Sciatic nerve (tissue), 2 donors: Measurements from ENCODE around the gene BRINP1. TPM values are rescaled to one million over a fixed set of nuclear protein-coding genes. Genes with fewer than 3 reads are reported as not detected.

Experiments used
- ATAC-seq: fragments of 200-7000 bp; cut with Tn5 transposase; one replicate; pipeline ENCODE4 v1.9.1; 2020; ENCODE audit warnings: mild to moderate bottlenecking, moderate library complexity
- DNase-seq: peaks from one replicate; pipeline ENCODE4 v3.0.0-alpha.2; 2020; ENCODE audit warnings: low spot score
- intact Hi-C: fragments of 100-400 bp; cut with DNase I; formaldehyde crosslinking; loops from one replicate; pipeline ENCODE4 v1.14.2; 2022
- total RNA-seq: library from RNA; stranded (reverse); fragmentation: NEBNext Ultra II Directional; extraction: Animal tissue kit (Norgen Biotek cat#: 25700); gene quantifications from one replicate; pipeline ENCODE4 v1.2.1, GENCODE V29; 2021
- donor health status: DM: no; HTN: no; CAD: no.
- donor health status: DM: no; HTN: no; CAD: no.

Gene BRINP1
- total RNA-seq: not detected

DNA sequence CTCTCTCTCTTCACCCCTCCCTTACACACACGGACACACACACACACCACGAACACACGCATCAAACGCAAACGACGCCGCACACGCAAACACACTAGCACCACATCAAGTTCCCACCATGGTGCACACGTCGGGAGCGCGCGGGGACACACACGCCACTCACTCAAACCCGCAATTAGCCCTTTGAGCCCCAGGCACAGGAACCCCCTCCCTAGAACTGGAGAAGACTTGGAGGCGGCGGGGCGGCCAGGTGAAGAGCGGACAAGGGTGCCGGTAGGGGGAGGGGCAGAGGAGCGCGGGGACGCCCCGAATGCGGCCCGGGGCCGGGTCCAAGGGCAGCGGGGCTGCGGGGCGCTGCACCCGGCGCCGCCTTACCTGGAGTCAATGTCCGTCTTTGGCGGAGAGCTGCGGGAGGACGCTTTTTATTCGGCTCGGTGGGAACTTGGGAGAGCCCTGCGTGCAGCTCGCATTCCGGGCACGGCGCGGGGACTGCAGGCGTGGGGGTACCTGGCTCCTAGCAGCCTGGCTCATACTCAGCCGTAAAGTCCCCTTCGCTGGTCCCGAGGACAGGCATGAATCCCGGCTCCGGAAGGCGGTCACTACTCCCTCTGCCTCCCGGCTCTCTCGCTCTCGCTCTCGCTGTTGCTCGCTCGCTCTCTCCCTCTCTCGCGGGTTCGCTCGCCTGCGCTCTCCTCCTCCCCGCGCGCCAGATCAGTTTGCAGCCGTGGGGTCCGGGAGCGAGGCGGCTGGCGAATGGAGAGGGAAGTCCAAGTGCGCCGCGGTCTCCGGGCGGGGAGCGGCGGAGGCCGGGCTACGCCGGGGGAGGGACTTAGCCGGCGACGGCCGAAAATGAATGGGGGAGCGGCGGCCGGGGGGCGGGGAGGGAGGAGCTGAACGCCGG lies at the start of gene BRINP1:
Gene BRINP1 (minus strand): TSS at position 755 of the 901 bp plus-strand sequence. CDS start 56,080 bp downstream, outside the sequence.
- DNase-seq (no peak), ATAC-seq (no peak)
- intact Hi-C loops: no loop called here

DNA sequence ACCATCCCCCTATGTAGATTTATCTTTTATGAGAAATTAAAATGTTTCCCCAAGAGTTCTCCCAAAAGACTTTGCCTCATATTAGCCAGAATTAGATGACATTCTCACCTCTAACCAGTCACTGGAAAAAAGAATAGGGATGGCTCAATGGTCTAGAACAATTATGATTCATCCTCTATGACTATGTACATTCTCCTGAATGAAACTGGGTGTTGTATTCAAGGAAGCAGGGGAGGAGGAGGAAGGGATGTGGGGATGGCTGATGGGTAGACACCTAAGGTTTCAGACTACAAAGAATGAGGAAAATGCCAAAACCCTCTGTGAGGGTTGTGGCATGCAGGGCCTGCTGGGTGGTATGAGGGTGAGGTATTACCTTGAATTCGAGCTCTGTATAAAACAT lies 49.5 kb upstream of the BRINP1 start:
- no peak for ATAC-seq
- DNase-seq: no peak
- intact Hi-C loops: no loop called here

GRCh38 chr9:119416793-119417192 lies 47.6 kb upstream of the BRINP1 start:
- intact Hi-C loops: no loop called here
- ATAC-seq (no peak), DNase-seq (no peak)

DNA sequence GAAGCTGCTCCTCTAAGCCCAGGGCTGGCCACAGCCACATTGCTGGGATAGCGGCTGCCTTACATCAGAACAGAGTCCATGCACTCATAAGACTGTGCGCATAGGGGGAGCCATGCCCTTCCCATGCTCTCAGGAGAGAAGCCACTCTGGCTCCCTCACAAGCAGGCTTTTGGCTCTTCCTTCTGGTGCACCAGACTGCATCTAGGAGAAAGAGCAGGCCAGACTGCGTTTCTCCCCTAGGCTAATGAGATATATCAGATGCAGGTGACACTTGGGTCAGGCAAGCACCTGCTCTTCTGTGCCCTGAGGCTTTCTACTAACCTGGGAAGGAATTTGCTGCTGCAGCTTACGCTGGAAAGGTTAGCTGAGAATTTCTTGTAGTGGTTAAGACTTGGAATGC lies 43.2 kb upstream of the BRINP1 start:
- ATAC-seq (no peak), DNase-seq (no peak)
- intact Hi-C loops: no loop called here

GRCh38 chr9:119409552-119409951 lies 40.3 kb upstream of the BRINP1 start:
- ATAC-seq (no peak), DNase-seq (no peak)
- intact Hi-C loops: no loop called here

DNA sequence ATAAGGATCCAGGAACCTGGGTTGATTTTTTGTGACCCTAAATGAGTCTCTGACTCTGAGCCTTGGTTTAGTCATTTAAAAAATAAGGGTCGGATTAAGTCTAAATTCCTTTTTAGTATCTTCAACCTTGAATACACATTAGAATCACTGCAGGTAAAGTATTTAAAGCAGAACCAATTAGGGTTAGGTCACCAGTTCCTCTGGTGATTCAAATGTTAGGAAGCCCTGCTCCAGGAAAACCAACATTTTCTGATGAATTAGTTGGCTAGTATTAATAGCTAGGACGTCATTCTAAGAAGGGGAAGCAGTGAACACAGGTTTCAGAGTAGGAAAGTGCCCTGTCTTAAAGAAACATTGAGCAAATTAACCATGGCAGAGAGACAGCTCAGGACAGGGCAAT lies 31.4 kb upstream of the BRINP1 start:
- ATAC-seq (no peak), DNase-seq (no peak)
- intact Hi-C loops: no loop called here

DNA sequence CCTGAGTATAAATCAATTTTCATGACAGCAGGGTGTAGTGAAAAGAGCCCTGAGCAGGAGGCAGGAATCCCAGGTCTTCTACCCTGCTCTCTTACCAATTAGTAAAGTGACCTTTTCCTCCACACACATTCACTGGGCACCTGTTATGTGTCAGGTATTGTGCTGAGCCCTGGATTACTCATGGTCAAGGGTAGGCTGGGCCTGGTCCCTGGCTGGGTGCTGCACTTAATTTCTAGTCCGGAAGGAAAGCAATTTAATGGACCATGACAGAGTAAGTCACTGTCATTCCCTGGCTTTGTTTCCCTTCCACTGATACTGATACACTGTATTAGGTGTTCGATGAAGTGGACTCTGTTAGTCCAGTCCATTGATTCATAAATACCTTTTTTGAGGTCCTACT lies 29.1 kb upstream of the BRINP1 start:
- no peak for DNase-seq
- intact Hi-C loops: no loop called here
- ATAC-seq: no peak

GRCh38 chr9:119391878-119392277 lies 22.6 kb upstream of the BRINP1 start:
- no peak for ATAC-seq
- intact Hi-C loops: no loop called here
- DNase-seq: no peak

DNA sequence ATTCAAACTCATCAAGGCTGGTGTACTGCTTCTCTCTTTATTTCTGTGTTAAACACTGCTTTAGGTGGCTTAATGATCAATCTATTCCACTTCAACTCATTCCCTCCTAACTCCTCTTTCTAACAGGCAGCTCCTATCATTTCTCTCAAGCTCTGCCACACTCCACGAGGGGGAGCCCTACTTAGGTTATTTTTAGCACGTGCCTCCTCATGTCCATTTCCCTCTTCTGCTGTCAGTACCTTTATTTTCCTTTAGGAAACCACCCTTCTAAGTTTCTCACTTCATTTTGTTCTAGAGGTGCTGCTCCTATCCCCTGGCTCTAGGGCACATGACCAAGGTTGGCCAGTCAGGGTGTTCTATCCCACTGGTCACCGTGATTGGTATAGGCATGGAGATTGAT lies 6.7 kb upstream of the BRINP1 start:
- intact Hi-C loops: no loop called here
- ATAC-seq (no peak), DNase-seq (no peak)

DNA sequence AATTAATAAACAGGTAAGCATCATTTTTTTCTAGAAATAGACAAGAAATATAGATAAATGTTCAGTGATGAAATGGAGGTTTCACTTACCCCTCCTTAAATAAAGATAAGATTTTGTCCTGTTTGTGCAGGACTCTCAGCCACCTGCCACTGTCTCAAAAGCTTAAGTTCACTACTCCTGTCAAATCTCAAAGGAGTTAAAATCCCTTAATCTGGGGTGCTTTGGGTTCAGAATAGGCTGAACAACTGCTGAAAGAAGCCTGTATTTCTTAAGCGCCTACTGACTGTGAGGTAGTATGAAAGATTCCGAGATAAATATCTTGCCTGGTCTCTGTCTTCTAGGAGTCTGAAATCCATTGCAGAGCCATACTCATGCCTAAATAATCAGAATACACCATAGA lies 3.7 kb upstream of the BRINP1 start:
- ATAC-seq: no peak
- intact Hi-C loops: no loop called here
- DNase-seq: no peak

GRCh38 chr9:119370816-119371215 lies 1.6 kb upstream of the BRINP1 start:
- DNase-seq: peak; percentile 60
- ATAC-seq: no peak
- intact Hi-C loops: no loop called here

DNA sequence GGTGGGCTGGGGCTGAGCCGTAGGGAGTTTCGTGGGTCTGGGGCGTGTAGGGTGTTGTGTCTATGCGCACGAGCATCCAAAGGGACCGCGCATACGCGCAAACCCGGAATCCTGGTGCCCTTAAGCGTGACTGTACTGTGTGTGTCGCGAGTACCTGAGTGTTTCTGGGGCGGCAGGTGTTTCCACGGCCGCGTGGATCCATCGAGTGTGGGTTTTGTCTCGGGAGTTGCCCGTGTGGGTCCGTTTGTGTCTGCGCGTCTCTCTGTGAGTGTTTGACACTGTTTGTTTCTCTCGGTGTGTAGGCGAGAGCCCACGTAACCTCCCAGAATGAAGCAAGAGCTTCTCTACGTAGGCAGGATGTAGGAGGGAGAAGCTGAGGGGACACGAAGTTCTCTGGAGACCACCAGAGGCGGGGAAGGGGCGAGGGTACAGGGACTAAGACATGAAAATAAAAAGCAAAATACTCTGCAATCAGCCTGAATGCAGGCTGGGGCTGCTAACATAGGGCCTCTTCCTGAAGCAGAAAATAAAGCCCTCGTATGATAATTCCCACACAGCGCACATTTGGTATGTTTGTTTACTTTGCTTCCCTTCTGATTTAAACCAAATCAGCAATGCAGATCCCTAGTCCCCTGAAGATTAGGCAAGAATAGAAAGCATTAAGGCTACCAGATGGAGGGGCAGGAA lies 588 bp upstream of the BRINP1 start:
- DNase-seq: no peak
- intact Hi-C loops: no loop called here
- no peak for ATAC-seq

- DNase-seq (no peak), ATAC-seq (no peak)
- intact Hi-C loops: no loop called here
These were observed 1.1 kb downstream of the BRINP1 start for GRCh38 chr9:119368179-119368578.

DNA sequence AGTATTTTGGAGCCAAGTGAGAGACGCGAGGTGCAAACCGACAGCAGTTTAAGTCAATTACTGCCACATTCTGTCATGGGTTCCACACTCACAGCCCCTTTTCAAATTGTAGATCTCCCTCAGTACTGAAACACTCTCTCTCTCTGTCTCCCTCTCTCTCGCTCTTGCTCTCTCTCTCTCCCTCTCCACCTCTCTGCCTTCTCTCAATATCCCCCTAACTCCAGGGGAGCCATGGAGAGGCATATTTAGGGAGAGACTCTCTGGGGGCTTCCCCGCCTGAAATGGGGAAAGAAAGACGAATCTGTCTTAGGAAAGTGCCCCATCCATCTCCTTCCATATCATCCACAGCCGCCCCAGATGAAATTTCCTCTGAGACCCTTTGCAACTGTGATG lies 1.6 kb downstream of the BRINP1 start:
- intact Hi-C loops: no loop called here
- ATAC-seq: no peak
- DNase-seq: no peak

DNA sequence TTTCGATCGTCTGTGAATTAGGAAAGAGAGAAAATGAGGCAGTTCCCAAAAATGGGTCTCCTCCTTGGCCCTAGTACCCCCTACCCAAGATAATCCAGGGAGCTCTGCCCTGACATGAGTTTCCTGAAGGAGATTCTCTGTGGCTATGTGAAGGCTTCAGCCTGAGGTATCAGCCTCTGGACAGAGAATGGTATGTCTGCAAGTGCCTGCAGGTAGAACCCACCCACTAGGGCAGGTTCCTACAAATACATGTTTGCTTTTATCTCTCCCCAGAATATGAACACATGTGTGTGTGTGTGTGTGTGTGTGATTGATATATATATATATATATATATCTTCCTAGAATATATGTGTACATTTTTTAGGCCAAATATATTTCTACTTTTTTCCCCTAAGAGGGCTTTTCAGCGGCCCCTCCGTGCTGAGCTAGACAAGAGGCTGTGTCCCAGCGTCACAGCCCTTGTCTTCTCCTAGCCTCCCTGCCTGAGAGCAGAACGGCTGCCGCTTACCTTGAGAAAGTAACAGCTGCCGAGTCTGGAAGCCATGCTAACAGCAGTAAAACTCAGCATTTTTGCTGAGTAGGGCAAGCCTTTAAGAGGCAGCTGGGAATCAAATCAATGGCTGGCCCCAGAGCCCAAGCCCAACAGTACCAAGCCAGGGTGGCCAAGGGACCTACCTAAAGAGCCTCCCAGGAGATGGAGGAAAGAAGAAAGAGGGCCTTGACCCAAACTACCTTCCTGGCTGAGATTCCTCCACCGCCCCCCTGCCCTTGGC lies 2.1 kb downstream of the BRINP1 start:
- ATAC-seq (no peak), DNase-seq (no peak)
- intact Hi-C loops: no loop called here

DNA sequence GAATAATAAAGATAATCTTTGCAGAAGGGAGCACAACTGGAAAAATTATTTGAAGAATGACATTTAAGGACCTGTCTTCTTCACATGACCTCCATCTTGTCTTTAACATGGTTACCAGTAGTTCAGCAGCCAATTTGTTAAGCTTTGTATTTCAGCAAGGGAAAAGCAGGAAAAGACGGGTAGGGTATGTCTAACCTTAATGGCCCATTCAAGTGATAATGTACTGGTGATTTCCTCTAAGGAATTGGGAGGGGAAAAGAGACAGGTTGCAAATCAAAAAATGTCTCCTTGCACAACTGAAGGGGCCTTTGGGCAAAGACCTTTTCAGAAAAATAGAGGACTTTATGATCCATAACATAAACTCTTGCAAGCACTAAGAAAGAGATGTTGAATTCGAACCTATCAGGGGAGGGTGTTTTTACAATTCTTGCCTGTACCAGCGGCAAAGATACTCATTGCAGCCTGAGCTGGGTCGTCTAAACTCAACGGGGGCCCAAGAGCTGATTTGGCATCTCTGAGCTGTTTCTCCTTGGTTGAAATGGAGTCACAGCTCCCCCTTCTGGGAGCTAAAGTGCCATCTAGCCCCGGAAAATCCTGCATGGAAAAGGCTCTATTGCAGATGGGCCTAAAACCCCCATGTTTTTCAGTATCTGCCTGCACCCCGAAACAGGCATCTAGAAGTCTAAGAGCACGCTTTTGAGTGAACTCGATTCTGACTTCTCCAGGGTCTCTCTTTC lies 3.8 kb downstream of the BRINP1 start:
- intact Hi-C loops: no loop called here
- no peak for ATAC-seq
- DNase-seq: no peak

DNA sequence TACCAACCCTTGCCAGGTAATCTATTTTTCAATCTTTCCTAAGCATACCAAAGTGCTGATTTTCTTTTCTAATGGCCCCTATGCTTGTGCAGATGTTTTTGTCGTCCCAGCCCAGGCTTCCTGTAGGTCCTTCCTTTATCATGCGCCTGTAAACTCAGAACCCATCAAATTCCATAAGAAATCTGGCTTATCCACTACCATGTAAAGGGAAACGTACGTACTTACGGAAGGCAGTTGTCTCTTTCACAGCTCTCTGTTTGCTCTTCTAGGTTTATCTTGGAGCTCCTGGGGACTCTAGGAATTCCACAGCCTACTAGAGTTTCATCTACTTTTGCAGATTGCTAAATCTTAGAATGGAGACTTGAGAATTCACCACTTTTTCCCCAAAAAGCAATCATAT lies 9.0 kb downstream of the BRINP1 start:
- intact Hi-C loops: no loop called here
- ATAC-seq (no peak), DNase-seq (no peak)

GRCh38 chr9:119357336-119358096 lies 11.7 kb downstream of the BRINP1 start:
- intact Hi-C loops: no loop called here
- ATAC-seq (no peak), DNase-seq (no peak)
